Neural cell (in vitro differentiated cells): ENCODE measurements around the gene SLFNL1. TPM values are rescaled to one million over a fixed set of nuclear protein-coding genes. Genes with fewer than 3 reads are reported as not detected.

Experiments
- H2AFZ ChIP-seq: fragments of 200-600, 300-800 bp; sonication (generic), shearing (Covaris generic); 2 replicates; pipeline ENCODE4 v1.6.0; 2014; ENCODE audit warnings: low read depth, mild to moderate bottlenecking, antibody characterized with exemption, low read length, moderate library complexity
- H3F3A ChIP-seq: fragments of 200-600 bp; shearing (Covaris generic); 2 replicates; pipeline ENCODE4 v1.6.1; 2016; ENCODE audit warnings: mild to moderate bottlenecking, moderate library complexity, mixed read lengths, antibody characterized with exemption, low read length; ENCODE audit not compliant: insufficient read depth, poor library complexity, severe bottlenecking
- H3K27ac ChIP-seq: fragments of 200-600, 300-800 bp; sonication (generic), shearing (Covaris generic); 2 replicates; pipeline ENCODE4 v1.5.1; 2014; ENCODE audit warnings: mild to moderate bottlenecking, low read length, moderate library complexity
- H3K27me3 ChIP-seq: fragments of 300-800, 200-600 bp; sonication (generic), shearing (Covaris generic); 2 replicates; pipeline ENCODE4 v1.6.0; 2014; ENCODE audit warnings: mild to moderate bottlenecking, low read depth, low read length, moderate library complexity; ENCODE audit not compliant: insufficient read depth
- H3K36me3 ChIP-seq: fragments of 300-800, 200-600 bp; sonication (generic), shearing (Covaris generic); 2 replicates; pipeline ENCODE4 v1.5.1; 2014; ENCODE audit warnings: mild to moderate bottlenecking, antibody characterized with exemption, low read length, moderate library complexity; ENCODE audit not compliant: insufficient read depth
- H3K4me2 ChIP-seq: fragments of 300-800, 200-600 bp; sonication (generic), shearing (Covaris generic); 2 replicates; pipeline ENCODE4 v1.6.0; 2014; ENCODE audit warnings: mild to moderate bottlenecking, low read length
- H3K4me3 ChIP-seq: fragments of 300-800, 200-600 bp; sonication (generic), shearing (Covaris generic); 2 replicates; pipeline ENCODE4 v1.5.1; 2014; ENCODE audit warnings: mild to moderate bottlenecking, low read length, moderate library complexity
- H3K79me2 ChIP-seq: fragments of 200-600 bp; shearing (Covaris generic); replicated peaks from 2 replicates; pipeline ENCODE4 v1.6.0; 2014; ENCODE audit warnings: mild to moderate bottlenecking, low read length, moderate library complexity; ENCODE audit not compliant: insufficient read depth
- H3K9ac ChIP-seq: fragments of 300-800, 200-600 bp; sonication (generic), shearing (Covaris generic); 2 replicates; pipeline ENCODE4 v1.6.1; 2016; ENCODE audit warnings: mild to moderate bottlenecking, low read length, mixed read lengths
- H3K9me2 ChIP-seq: fragments of 200-600 bp; shearing (Covaris generic); 2 replicates; pipeline ENCODE4 v1.6.1; 2016; ENCODE audit warnings: mild to moderate bottlenecking, low read length, mixed read lengths; ENCODE audit not compliant: insufficient read depth
- H3K9me3 ChIP-seq: fragments of 200-600, 300-800 bp; sonication (generic), shearing (Covaris generic); 2 replicates; pipeline ENCODE4 v1.6.1; 2016; ENCODE audit warnings: mild to moderate bottlenecking, mixed run types, low read length, moderate library complexity, mixed read lengths
- H4K20me1 ChIP-seq: fragments of 200-600 bp; shearing (Covaris generic); 2 replicates; pipeline ENCODE4 v1.6.1; 2016; ENCODE audit warnings: mild to moderate bottlenecking, mixed run types; ENCODE audit not compliant: insufficient read depth
- EP300 ChIP-seq: fragments of 450-650 bp; conservative IDR thresholded peaks from 2 replicates; pipeline ENCODE4 v1.6.1; 2014; ENCODE audit warnings: antibody characterized with exemption, mild to moderate bottlenecking, moderate library complexity; ENCODE audit not compliant: poor library complexity, severe bottlenecking
- EZH2 ChIP-seq: fragments of 200-600, 300-800 bp; shearing (Covaris generic), sonication (generic); IDR thresholded peaks from 2 replicates; pipeline ENCODE4 v1.6.1; 2014; ENCODE audit warnings: antibody characterized with exemption, low read length, borderline replicate concordance, mild to moderate bottlenecking; ENCODE audit not compliant: insufficient read depth, poor library complexity, severe bottlenecking
- MXI1 ChIP-seq: fragments of 450-650 bp; conservative IDR thresholded peaks from 2 replicates; pipeline ENCODE4 v1.6.1; 2014; ENCODE audit warnings: antibody characterized with exemption, mild to moderate bottlenecking; ENCODE audit not compliant: poor library complexity, severe bottlenecking
- POLR2AphosphoS5 ChIP-seq: IDR thresholded peaks from 2 replicates; pipeline ENCODE4 v1.6.1; 2012
- RAD21 ChIP-seq: fragments of 450-650 bp; conservative IDR thresholded peaks from 2 replicates; pipeline ENCODE4 v1.6.1; 2014; ENCODE audit warnings: antibody characterized with exemption, mild to moderate bottlenecking, moderate library complexity
- REST ChIP-seq: IDR thresholded peaks from 2 replicates; pipeline ENCODE4 v1.6.1; 2012; ENCODE audit warnings: borderline replicate concordance
- SMC3 ChIP-seq: fragments of 450-650 bp; conservative IDR thresholded peaks from 2 replicates; pipeline ENCODE4 v1.6.1; 2014; ENCODE audit warnings: antibody characterized with exemption, mild to moderate bottlenecking, moderate library complexity; ENCODE audit not compliant: poor library complexity
- TAF1 ChIP-seq: IDR thresholded peaks from 2 replicates; pipeline ENCODE4 v1.6.1; 2012; ENCODE audit warnings: low read depth
- polyA plus RNA-seq: library from polyadenylated mRNA; depleted of rRNA; stranded (reverse); fragments of >200 nt; gene quantifications from 2 replicates; pipeline ENCODE4 v1.2.3, GENCODE V29; 2014
- TF ChIP-seq, protein P1 (sequence below): fragments of 450-650 bp; IDR thresholded peaks from 2 replicates; pipeline ENCODE4 v1.5.1; 2014; ENCODE audit warnings: antibody characterized with exemption, mild to moderate bottlenecking, moderate library complexity; ENCODE audit not compliant: poor library complexity, severe bottlenecking

SLFNL1 gene
- polyA plus RNA-seq, 1 donor from 2014 or later: 0.26 TPM

DNA sequence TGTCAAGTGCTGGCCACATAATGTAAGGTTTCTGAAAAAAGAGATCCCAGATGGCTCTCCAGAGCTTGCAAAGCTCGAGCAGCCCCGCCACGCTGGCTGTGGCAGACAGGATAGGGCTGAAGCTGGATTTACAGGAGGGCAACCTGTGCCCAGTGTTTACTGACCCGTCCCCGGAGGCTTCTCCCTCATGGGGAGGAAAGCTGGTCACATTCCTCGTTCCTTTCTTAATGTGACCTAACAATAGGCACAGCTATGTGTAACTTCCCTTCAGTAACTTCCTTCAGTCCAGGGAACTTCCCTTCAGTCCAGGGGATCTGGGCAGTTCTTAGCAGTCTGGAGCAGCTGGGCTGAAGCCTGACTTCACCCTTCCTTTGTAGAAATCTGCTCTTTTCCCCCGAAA is 7.7 kb downstream of the SLFNL1 start:
- Histone ChIP-seq H3K9me2 (no peaks in the 10 kb centered on the region), H3K4me2 (no peak overlapping the region), H3K36me3 (no peaks in the 10 kb centered on the region), H2AFZ (no peak overlapping the region), H3K27ac (no peak overlapping the region), H3K79me2 (no peaks in the 10 kb centered on the region), H3K9me3 (no peaks in the 10 kb centered on the region), H3K27me3 (no peaks in the 10 kb centered on the region), H3K4me3 (no peak overlapping the region), H3F3A (no peaks in the 10 kb centered on the region), H4K20me1 (no peaks in the 10 kb centered on the region), H3K9ac (no peak overlapping the region)
- TF ChIP-seq TAF1 (no peak), SMC3 (no peak), POLR2AphosphoS5 (no peak), MXI1 (no peak), RAD21 (no peak), EP300 (no peak), REST (no peak), EZH2 (no peak)
- TF ChIP-seq, protein P1, sequence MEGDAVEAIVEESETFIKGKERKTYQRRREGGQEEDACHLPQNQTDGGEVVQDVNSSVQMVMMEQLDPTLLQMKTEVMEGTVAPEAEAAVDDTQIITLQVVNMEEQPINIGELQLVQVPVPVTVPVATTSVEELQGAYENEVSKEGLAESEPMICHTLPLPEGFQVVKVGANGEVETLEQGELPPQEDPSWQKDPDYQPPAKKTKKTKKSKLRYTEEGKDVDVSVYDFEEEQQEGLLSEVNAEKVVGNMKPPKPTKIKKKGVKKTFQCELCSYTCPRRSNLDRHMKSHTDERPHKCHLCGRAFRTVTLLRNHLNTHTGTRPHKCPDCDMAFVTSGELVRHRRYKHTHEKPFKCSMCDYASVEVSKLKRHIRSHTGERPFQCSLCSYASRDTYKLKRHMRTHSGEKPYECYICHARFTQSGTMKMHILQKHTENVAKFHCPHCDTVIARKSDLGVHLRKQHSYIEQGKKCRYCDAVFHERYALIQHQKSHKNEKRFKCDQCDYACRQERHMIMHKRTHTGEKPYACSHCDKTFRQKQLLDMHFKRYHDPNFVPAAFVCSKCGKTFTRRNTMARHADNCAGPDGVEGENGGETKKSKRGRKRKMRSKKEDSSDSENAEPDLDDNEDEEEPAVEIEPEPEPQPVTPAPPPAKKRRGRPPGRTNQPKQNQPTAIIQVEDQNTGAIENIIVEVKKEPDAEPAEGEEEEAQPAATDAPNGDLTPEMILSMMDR: no peak

DNA sequence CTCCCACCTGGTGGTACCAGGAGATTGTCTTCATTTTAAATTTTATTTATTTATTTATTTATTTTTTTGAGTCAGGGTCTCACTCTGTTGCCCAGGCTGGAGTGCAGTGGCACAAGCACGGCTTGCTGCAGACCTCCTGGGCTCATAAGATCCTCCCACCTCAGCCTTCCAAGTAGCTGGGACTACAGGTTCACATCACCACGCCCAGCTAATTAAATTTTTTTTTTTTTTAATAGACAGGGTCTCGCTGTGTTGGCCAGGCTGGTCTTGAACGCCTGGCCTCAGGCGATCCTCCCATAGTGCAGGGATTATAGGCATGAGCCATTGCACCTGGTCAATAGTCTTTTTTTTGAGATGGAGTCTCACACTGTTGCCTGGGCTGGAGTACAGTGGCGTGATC is 8.5 kb downstream of the SLFNL1 start:
- Histone ChIP-seq H3K27ac (no peak overlapping the region), H3K4me3 (no peak overlapping the region), H4K20me1 (no peaks in the 10 kb centered on the region), H3K4me2 (no peak overlapping the region), H3K36me3 (peaks cover 4% of the 10 kb centered on the region), H3K9me2 (no peaks in the 10 kb centered on the region), H3K27me3 (no peaks in the 10 kb centered on the region), H2AFZ (no peak overlapping the region), H3F3A (no peaks in the 10 kb centered on the region), H3K79me2 (no peaks in the 10 kb centered on the region), H3K9ac (no peak overlapping the region), H3K9me3 (no peaks in the 10 kb centered on the region)
- TF ChIP-seq SMC3 (no peak), EP300 (no peak), REST (no peak), MXI1 (no peak)
